Mammary epithelial cell (primary cell): ENCODE measurements around the gene CDH12.

Source experiments
- CTCF ChIP-seq, 2 donors: IDR thresholded peaks in 1 of 2; conservative IDR thresholded peaks in 1 of 2; 2 replicates each; pipeline ENCODE4 v1.5.1; 2011 to 2012; ENCODE audit warnings: inconsistent platforms in 2 of 2, low read length in 2 of 2, mild to moderate bottlenecking in 2 of 2, control low read depth in 1 of 2, low read depth in 1 of 2; ENCODE audit not compliant: insufficient read depth in 1 of 2; ENCODE audit errors: extremely low read depth in 1 of 2
- EZH2 ChIP-seq: IDR thresholded peaks from 2 replicates; pipeline ENCODE4 v1.6.1; 2012; ENCODE audit warnings: low read length, inconsistent platforms, borderline replicate concordance

DNA sequence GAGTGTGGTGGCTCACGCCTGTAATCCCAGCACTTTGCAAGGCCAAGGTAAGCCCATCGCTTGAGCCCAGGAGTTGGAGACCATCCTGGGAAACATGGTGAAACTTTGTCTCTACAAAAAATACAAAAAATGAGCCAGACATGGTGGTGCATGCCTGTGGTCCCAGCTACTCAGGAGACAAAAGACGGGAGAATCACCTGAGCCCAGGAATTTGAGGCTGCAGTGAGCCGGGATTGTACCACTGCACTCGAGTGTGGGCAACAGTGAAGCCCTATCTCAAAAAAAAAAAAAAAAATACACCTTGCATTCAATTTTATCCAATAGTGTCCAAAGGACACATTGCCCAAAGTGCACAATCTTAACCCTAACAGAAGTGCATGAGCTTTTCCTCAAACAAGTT lies 372.8 kb downstream of the CDH12 start:
- TF ChIP-seq CTCF (conservative IDR thresholded peaks at IDR 0.05 in 1 of 2, IDR thresholded peaks at IDR 0.05 in 1 of 2; ENCODE audit: extremely low read depth in 1 of 2, insufficient read depth in 1 of 2, low read depth in 1 of 2, low read length in 2 of 2) (no peak), EZH2 (no peak)
